Tibial nerve (tissue), 4 donors: Measurements from ENCODE around the gene CEP290. TPM values are rescaled to one million over a fixed set of nuclear protein-coding genes. Genes with fewer than 3 reads are reported as not detected.
A peak's percentile ranks its signal among the peaks of the same experiment; 100 is the strongest.

Experiments used
- DNase-seq, 2 donors: peaks; one replicate each; pipeline ENCODE4 v3.0.0-alpha.2; 2019; ENCODE audit warnings: low spot score in 2 of 2
- H3K27ac ChIP-seq, 4 donors: fragments of 200-600 bp; sonication (generic) in 3 of 4; one replicate each; pipeline ENCODE4 v1.5.1; 2017 to 2019; ENCODE audit warnings: mild to moderate bottlenecking in 1 of 4
- H3K27me3 ChIP-seq, 2 donors: fragments of 200-600 bp; sonication (generic) in 1 of 2; one replicate each; pipeline versions ENCODE4 v1.5.1 to v1.6.0; 2017 to 2019
- H3K36me3 ChIP-seq, 3 donors: fragments of 200-600 bp; sonication (generic); one replicate each; pipeline ENCODE4 v1.5.1; 2018 to 2019
- H3K4me1 ChIP-seq, 4 donors: fragments of 200-600 bp; sonication (generic) in 3 of 4; one replicate each; pipeline ENCODE4 v1.5.1; 2017 to 2019
- H3K4me3 ChIP-seq, 4 donors: fragments of 200-600 bp; sonication (generic) in 3 of 4; one replicate each; pipeline ENCODE4 v1.5.1; 2017 to 2019; ENCODE audit warnings: mild to moderate bottlenecking in 1 of 4, moderate library complexity in 1 of 4
- H3K9me3 ChIP-seq, 4 donors: fragments of 200-600 bp; sonication (generic) in 3 of 4; one replicate each; pipeline ENCODE4 v1.5.1; 2017 to 2019
- CTCF ChIP-seq, 5 experiments: fragments of 200-600 bp in 3 of 5; fragments of 450-650 bp in 2 of 5; sonication (generic) in 3 of 5; IDR thresholded peaks; one replicate each; pipeline ENCODE4 v1.5.1; 2016 to 2019; ENCODE audit warnings: antibody characterized with exemption in 5 of 5, mild to moderate bottlenecking in 3 of 5, moderate library complexity in 2 of 5
- EP300 ChIP-seq, 2 donors: sonication (generic); formaldehyde crosslinking; IDR thresholded peaks; one replicate each; pipeline ENCODE4 v1.6.1; 2017; ENCODE audit warnings: antibody characterized with exemption in 2 of 2, mild to moderate bottlenecking in 1 of 2
- POLR2A ChIP-seq, 2 donors: fragments of 450-650 bp; IDR thresholded peaks; one replicate each; pipeline ENCODE4 v1.6.1; 2017; ENCODE audit warnings: antibody characterized with exemption in 2 of 2, mild to moderate bottlenecking in 2 of 2, moderate library complexity in 2 of 2
- WGBS, 2 donors: methylation state at CpG; one replicate each; pipeline ENCODE4 v1.1.5; 2018; 5-methylcytosine and 5-hydroxymethylcytosine counted together
- total RNA-seq, 4 donors: library from RNA; depleted of rRNA; stranded (reverse); fragments of >200 nt; gene quantifications; one replicate each; pipeline ENCODE4 v1.1.0, GENCODE V29; 2016

CEP290 gene
- total RNA-seq, 4 donors from 2014 or later: 34.3 to 43.7 (median 38.3) TPM

DNA sequence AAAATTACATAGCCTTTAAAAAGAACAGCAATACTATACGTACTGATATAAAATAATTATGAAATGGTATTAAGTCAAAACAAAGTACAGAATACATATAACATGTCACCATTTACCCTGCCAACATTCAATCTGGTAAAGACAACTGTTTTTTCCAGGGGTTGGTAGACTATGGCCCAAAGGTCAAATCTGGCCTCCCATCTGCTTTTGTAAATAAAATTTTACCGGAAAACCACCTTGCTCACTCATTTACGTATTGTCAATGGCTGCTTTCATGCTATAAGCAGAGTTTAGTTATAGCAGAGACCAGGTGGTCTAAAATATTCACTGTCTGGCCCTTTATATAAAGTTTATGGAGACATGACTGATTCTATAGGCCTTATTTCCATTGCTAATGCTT, 14.0 kb downstream of the CEP290 start:
- Histone ChIP-seq H3K36me3 (peaks cover 0 to 56% (median 0%) of the 10 kb centered on the region in 3 donors), H3K9me3 (no peaks in the 10 kb centered on the region), H3K27ac (no peak overlapping the region), H3K27me3 (no peaks in the 10 kb centered on the region), H3K4me3 (no peak overlapping the region), H3K4me1 (no peaks in the 10 kb centered on the region)
- no peak for TF ChIP-seq CTCF (IDR thresholded peaks at IDR 0.05)
- TF ChIP-seq EP300 (IDR thresholded peaks at IDR 0.05): no peak
- TF ChIP-seq POLR2A (IDR thresholded peaks at IDR 0.05): no peak
- 90 to 94% methylated on average over 3 of the region's 3 CpGs for WGBS, 2 donors
- DNase-seq: no peak

GRCh38 chr12:88127099-88127498, 14.8 kb downstream of the CEP290 start:
- Histone ChIP-seq H3K9me3 (no peaks in the 10 kb centered on the region), H3K36me3 (peaks cover 0 to 58% (median 0%) of the 10 kb centered on the region in 3 donors), H3K4me3 (no peak overlapping the region), H3K4me1 (no peaks in the 10 kb centered on the region), H3K27me3 (no peaks in the 10 kb centered on the region), H3K27ac (no peak overlapping the region)
- DNase-seq: no peak
- WGBS, 2 donors: 92 to 98% methylated on average over 3 of the region's 3 CpGs
- TF ChIP-seq CTCF (IDR thresholded peaks at IDR 0.05) (no peak), EP300 (IDR thresholded peaks at IDR 0.05) (no peak), POLR2A (IDR thresholded peaks at IDR 0.05) (no peak)

DNA sequence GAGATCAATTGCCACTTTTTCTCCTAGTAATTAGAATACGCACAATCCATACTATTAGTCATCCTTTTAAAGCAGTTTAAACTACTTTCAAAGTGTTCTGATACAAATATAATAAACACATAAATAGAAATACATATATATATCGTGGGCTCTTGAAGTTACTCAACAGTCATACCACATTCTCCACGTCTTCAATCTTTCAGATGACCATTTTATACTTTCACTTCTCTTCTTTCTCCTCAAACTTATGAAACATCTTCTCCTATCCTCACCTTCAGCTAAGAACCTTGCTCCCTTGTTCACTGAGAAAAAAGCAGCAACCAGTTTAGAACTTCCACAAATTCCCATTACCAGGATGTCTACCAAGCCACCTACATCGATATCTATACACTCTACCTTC, 19.2 kb downstream of the CEP290 start:
- H3K27me3 ChIP-seq: no peaks in the 10 kb centered on the region
- no peak overlapping the region for H3K4me3 ChIP-seq
- TF ChIP-seq CTCF (IDR thresholded peaks at IDR 0.05): no peak
- no peak for TF ChIP-seq EP300 (IDR thresholded peaks at IDR 0.05)
- TF ChIP-seq POLR2A (IDR thresholded peaks at IDR 0.05): no peak
- no peak overlapping the region for H3K27ac ChIP-seq
- DNase-seq: no peak
- WGBS, 2 donors: 62 to 67% methylated on average over 4 of the region's 4 CpGs
- no peaks in the 10 kb centered on the region for H3K4me1 ChIP-seq
- H3K36me3 ChIP-seq: peaks cover 0 to 78% (median 0%) of the 10 kb centered on the region in 3 donors
- no peaks in the 10 kb centered on the region for H3K9me3 ChIP-seq

DNA sequence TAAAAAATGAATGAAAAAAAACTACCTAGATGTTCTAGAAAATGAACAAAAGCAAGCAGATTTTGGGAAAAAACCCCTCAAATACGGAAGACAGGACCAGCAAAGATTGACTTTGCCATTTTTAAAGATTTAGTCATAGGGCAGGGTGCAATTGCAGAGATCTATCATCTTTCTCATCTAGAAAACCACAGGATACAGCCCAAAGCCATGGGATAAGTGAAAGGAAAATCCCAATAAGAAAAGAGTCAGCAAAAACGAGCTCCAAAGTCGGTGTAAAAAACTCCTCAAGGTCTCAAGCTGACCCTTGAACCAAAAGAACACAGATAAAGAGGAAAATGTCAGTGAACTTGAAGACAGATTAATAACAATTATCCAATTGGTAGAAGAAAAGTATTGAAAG, 28.0 kb downstream of the CEP290 start:
- DNase-seq: no peak
- Histone ChIP-seq H3K27ac (no peak overlapping the region), H3K27me3 (no peaks in the 10 kb centered on the region), H3K9me3 (no peaks in the 10 kb centered on the region), H3K4me3 (no peak overlapping the region), H3K4me1 (no peaks in the 10 kb centered on the region), H3K36me3 (peaks cover 0 to 68% (median 4%) of the 10 kb centered on the region in 3 donors)
- 44% methylated on average over 3 of the region's 3 CpGs for WGBS, 2 donors
- TF ChIP-seq CTCF (IDR thresholded peaks at IDR 0.05) (no peak), POLR2A (IDR thresholded peaks at IDR 0.05) (no peak), EP300 (IDR thresholded peaks at IDR 0.05) (no peak)

DNA sequence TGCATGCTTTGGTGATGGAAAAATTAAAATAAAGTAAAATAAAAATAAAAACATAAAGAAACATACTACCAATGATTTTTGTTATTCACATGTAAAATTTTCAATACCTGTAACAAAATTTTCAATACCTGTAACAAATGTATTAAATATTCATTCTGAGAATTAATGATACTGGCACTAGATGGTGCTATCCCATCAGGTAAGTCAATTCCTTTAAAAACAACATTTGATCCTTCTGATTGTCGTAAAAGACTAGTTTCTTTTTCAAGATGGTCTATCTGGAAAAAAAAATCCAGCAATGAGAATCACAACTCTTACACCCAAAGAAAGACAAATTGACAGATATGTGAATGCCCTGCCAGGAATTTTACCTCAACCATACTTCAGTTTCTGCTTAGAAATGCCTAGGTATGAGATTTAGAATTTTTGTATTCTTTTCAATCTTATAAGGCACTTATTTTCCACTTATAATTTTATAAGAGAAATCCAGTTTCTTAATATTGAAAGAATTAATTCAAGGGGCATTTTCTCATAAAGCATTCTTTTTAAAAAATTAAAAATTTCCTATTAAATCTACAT, 30.7 kb downstream of the CEP290 start:
- Histone ChIP-seq H3K27ac (no peak overlapping the region), H3K36me3 (peaks cover 0 to 54% (median 4%) of the 10 kb centered on the region in 3 donors), H3K4me1 (no peaks in the 10 kb centered on the region), H3K27me3 (no peaks in the 10 kb centered on the region), H3K9me3 (no peaks in the 10 kb centered on the region), H3K4me3 (no peak overlapping the region)
- 8 to 15% methylated on average over 1 of the region's 1 CpG for WGBS, 2 donors
- DNase-seq: no peak
- no peak for TF ChIP-seq POLR2A (IDR thresholded peaks at IDR 0.05)
- TF ChIP-seq CTCF (IDR thresholded peaks at IDR 0.05): peak; percentile 12 to 43 (median 25)
- TF ChIP-seq EP300 (IDR thresholded peaks at IDR 0.05): no peak
